Epithelial cell of prostate (primary cell): ENCODE data around the gene TNNT2.
A peak's percentile ranks its signal among the peaks of the same experiment; 100 is the strongest.

Experiments
- DNase-seq: peaks from one replicate; pipeline ENCODE4 v3.0.0-alpha.2; 2011; ENCODE audit warnings: low read depth, low spot score
- H3K27ac ChIP-seq: fragments of 450-650 bp; 2 replicates; pipeline ENCODE4 v1.5.1; 2017; ENCODE audit warnings: mild to moderate bottlenecking

The TNNT2 gene

DNA sequence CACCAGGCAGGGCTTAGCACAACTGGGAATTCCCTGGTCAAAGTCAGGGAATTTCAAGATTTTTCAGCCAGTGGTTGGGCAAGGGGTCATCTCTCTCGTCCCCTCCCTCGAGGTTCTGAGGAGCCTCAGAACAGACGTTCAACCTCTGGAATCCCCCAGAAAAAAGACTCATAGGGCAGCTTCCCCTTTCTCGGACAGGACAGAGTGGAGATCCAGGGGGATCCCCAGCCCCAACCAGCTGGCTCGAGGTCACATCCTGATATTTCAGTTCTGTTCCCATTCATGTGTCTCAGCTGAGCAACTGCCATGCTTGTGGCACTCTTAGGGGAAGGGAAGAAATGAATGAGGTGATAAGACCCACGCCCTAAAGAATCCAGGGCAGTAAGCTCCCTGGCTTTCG, 26.6 kb upstream of the TNNT2 start:
- H3K27ac ChIP-seq: no peak overlapping the region
- no peak for DNase-seq

DNA sequence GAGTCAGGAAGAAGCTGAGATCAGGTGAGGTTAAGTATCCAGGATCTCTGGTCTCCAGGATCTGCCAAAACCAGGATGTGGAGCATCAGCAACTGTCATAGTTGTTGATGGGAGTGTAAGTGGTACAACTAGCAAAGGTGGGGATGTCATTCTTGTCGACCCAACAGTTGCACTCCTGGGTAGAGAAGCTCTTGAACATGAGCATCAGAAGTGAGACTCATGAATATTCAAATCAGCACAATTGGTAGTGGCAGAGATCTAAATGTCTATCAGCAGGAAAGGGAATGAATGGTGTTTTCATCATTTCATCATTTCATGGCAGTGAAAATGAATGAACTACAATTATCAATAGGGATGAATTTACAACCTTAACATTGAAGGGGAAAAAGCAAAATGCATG, 25.9 kb upstream of the TNNT2 start:
- DNase-seq: no peak
- H3K27ac ChIP-seq: no peak overlapping the region

- no peak overlapping the region for H3K27ac ChIP-seq
- DNase-seq: no peak
Observed at GRCh38 chr1:201401700-201402099, 24.2 kb upstream of the TNNT2 start.

DNA sequence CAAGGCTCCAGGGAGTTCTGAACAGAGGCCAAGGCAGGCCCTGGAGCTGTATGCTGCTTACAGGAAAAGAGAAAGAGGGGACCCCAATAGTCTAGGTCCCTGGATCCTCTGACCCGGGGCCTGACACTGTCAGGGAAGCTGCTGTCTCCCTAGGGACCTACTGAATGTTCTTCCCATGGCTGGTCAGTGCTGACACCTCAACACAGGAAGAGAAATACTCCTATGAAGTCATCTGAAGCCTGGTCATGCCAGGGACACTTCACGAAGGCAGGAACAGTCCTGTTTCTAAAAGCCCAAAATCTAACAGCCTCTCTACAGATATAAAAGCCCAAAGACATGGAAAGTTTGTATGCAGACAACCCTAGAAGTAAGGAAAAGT, 23.4 kb upstream of the TNNT2 start:
- peak overlapping the region; percentile 99 for H3K27ac ChIP-seq
- DNase-seq: no peak

DNA sequence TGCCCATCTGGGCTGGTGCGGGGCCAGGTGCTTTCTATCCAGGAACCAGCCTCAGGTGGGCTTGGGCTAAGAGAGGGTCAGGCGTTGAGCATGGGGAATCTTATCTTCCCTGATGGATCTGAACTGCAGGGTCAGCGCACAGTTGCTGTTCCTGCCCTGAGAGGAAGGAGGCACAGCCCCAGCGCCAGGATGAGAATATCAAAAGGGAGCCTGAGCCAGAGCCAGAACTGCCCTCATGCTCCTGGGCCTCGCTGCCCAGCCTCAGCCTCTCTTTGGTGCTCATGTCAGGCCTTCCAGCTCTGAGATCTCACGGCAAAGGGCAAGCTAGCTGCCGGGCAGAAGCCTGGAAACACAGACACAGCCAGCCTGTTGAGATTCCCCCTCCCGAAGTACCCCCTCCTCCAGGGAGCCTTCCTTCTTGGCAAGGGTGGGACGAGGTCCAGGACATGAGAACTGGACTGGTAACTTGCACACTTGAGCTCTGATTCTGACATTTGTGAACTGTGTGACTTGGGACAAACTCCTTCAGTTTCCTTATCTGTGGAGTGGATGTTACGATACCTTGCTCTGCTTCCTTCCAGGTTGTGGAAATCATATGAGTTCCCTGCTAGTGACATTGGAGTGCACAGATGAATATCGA, 22.9 kb upstream of the TNNT2 start:
- no peak for DNase-seq
- peak overlapping the region; percentile 99 for H3K27ac ChIP-seq

- no peak for DNase-seq
Observed at GRCh38 chr1:201399352-201400126, 22.1 kb upstream of the TNNT2 start.

DNA sequence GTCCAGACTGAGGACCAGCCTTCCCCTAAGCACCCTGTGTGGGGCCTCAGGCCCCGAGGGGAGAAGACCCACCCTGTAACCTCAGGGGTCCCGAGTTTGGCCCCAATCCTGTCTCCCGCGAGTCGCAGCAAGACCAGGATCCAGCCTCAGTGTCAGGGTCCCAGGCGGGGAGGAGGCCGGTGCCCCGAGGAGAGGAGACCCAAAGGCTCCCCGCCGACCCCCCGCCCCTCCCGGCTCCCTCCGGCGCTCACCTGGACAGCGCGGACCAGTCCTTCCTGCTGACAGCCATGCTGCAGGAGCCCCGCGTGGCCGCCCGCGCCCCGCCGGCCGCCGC, 21.5 kb upstream of the TNNT2 start, which contains the start of gene LAD1:
Gene LAD1 (minus strand): TSS at position 307 of the 334 bp plus-strand sequence. CDS start 18 bp downstream, at position 289.
- H3K27ac ChIP-seq: peak within 1 kb of the TSS; percentile 99
- no peak for DNase-seq

More at GRCh38 chr1:201399352-201400126, 22.1 kb upstream of the TNNT2 start:
- peak overlapping the region; percentile 99 for H3K27ac ChIP-seq

GRCh38 chr1:201397675-201398074, 20.2 kb upstream of the TNNT2 start:
- peak overlapping the region; percentile 99 for H3K27ac ChIP-seq
- DNase-seq: peak; percentile 86

GRCh38 chr1:201396861-201397464, 19.5 kb upstream of the TNNT2 start:
- peak; percentile 72 for DNase-seq
- H3K27ac ChIP-seq: peak overlapping the region; percentile 99

DNA sequence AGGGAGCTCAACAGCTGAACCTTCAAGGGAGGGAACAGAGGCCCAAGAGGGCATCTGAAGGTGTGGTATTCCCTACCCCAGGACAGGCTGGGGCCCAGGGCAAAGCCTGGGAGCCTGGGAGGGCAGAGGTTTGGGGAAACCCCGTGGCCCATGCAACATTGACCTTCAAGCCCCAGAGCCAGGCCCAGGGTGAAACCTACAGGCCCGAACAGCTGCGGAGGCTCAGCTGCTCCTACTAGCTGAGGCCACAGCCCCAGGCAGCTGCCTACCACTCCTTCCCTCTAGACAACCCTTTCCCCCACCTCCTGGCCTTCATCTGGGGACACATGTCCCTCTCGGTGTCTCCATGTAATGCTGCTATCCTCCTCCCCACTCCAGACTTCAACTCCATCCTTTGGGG, 18.5 kb upstream of the TNNT2 start:
- H3K27ac ChIP-seq: peak overlapping the region; percentile 99
- no peak for DNase-seq

GRCh38 chr1:201394591-201394990, 17.1 kb upstream of the TNNT2 start:
- peak overlapping the region; percentile 99 for H3K27ac ChIP-seq
- DNase-seq: no peak

- no peak overlapping the region for H3K27ac ChIP-seq
- DNase-seq: no peak
Observed at GRCh38 chr1:201393076-201393475, 15.6 kb upstream of the TNNT2 start.

- DNase-seq: no peak
- peak overlapping the region; percentile 12 for H3K27ac ChIP-seq
Observed at GRCh38 chr1:201391651-201392511, 14.4 kb upstream of the TNNT2 start.

GRCh38 chr1:201391225-201391624, 13.7 kb upstream of the TNNT2 start:
- H3K27ac ChIP-seq: peak overlapping the region; percentile 12
- DNase-seq: no peak

DNA sequence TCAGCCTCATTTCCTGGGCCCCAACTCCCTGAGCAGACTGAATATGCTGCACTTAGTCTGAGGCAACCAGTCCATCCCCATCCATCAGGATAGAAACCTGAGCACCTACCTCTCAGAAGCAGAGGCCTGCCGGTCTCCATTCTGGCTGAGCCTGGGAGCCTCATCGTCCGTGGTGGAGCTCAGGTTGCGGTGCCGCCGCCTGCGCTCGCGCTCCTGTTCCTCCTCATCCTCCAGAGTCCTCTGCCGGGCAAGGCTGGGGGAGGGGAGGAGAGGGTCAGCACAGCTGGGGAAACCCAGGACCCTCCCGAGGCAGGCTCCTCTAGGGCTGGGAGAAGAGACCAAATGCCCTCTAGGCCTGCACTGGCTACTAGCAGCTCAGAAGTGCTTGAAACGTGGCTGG, 11.6 kb upstream of the TNNT2 start:
- DNase-seq: no peak
- peak overlapping the region; percentile 6 for H3K27ac ChIP-seq

DNA sequence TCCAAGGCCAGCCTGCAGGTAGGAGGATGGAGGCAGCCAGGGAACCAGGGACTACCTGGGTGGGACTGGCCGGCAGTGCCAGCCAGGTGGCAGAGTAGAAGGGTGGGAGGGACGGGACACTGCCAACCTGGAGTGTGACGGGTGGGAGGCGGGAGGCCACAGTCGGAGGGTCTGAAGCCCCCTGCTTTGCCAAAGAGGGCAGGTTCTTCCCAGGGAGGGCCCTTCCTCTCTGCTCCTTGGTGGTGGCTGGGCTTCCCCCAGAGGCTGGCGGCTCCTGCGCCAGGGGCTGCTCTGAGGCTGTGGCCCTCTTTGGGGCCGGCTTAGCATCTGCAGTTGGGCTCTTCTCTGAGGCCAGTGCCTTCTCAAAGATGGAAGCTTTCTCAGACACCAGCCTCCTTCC, 8.7 kb upstream of the TNNT2 start:
- no peak for DNase-seq
- H3K27ac ChIP-seq: peak overlapping the region; percentile 87

DNA sequence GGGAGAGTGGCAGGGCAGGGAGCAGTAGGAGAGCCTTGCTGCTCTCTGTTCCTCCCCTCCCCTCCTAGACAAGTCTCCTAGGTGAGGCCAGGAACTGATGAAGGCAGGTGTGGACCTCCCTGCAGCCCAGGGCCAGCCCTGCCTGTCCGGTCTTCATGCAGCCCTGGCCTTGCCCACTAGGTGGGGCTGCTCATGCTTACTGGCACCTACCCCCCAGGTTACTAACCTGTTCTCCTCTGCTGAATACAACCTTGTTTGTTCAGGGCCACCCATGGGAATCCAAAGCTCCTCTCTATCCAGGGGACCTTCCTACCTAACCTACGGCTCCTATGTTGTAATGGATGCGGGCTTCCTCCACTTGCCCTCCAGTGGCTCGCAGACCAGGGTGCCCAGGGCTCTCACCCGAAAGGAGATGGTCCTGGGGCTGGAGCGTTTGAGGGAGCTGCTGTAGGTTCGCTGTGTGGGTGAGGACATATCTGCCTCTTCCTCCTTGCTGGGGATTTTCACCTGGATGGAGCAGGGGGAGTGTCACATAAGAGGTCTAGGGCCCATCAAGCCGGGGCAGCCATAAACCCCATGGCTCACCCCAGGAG, 7.9 kb upstream of the TNNT2 start:
- no peak for DNase-seq
- peak overlapping the region; percentile 87 for H3K27ac ChIP-seq

DNA sequence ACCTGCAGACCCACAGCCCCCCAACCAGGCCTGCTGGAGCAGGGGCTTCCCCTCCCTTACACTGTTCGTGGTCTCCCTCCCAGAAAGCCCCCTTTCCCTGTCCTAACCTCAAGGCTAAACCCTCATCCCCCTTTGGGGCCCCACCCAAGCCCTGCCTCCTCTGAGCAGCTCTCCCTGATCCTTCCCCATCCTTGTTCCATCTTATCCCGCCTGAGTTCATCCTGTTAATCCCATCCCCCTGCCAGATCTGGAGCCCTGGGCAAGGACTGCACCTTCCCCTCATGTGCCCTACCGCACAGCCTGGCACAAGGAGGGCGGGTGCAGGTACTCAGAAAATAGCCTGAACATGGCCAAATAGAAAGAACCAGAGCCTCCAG, 6.9 kb upstream of the TNNT2 start:
- no peak for DNase-seq

GRCh38 chr1:201383647-201384405, 6.3 kb upstream of the TNNT2 start:
- H3K27ac ChIP-seq: peak overlapping the region; percentile 87

More for the DNA sequence above, 6.9 kb upstream of the TNNT2 start:
- peak overlapping the region; percentile 87 for H3K27ac ChIP-seq

More at GRCh38 chr1:201383647-201384405, 6.3 kb upstream of the TNNT2 start:
- DNase-seq: peak; percentile 40
